Muscle of leg (tissue), 11 donors: ENCODE measurements around the gene OSBPL6. TPM values are rescaled to one million over a fixed set of nuclear protein-coding genes. Genes with fewer than 3 reads are reported as not detected.

Experiments
- DNase-seq: peaks from one replicate; pipeline ENCODE4 v3.0.0; 2013
- H3K27ac ChIP-seq: one replicate; pipeline ENCODE4 v1.5.1; 2013; ENCODE audit warnings: mild to moderate bottlenecking, low read length, control low read depth
- H3K27me3 ChIP-seq: one replicate; pipeline ENCODE4 v1.6.1; 2013; ENCODE audit warnings: low read length; ENCODE audit not compliant: control insufficient read depth, insufficient read depth
- H3K36me3 ChIP-seq: one replicate; pipeline ENCODE4 v1.6.1; 2013; ENCODE audit warnings: low read length; ENCODE audit not compliant: control insufficient read depth, insufficient read depth
- H3K4me1 ChIP-seq: one replicate; pipeline ENCODE4 v1.6.1; 2013; ENCODE audit warnings: low read length; ENCODE audit not compliant: control insufficient read depth, insufficient read depth
- H3K4me3 ChIP-seq: one replicate; pipeline ENCODE4 v1.5.1; 2013; ENCODE audit warnings: low read length, control low read depth
- H3K9me3 ChIP-seq: replicated peaks from 2 replicates; pipeline ENCODE4 v1.6.1; 2013; ENCODE audit warnings: low read depth, low read length; ENCODE audit not compliant: control insufficient read depth
- WGBS: methylation state at CpG from one replicate; pipeline ENCODE4 v1.1.5; 2013; ENCODE audit warnings: missing lambda C conversion rate; ENCODE audit not compliant: insufficient coverage; 5-methylcytosine and 5-hydroxymethylcytosine counted together
- polyA plus RNA-seq, 8 donors: library from polyadenylated mRNA; unstranded; fragments of 120-200 nt; gene quantifications; one replicate each; pipeline versions ENCODE4 v1.2.1 to v1.2.3, GENCODE V29; 2013; ENCODE audit warnings: inconsistent platforms in 1 of 8, low replicate concordance in 1 of 8; ENCODE audit not compliant: insufficient read length in 8 of 8, insufficient read depth in 1 of 8
- total RNA-seq: library from RNA; stranded (reverse); fragments of 120-200 nt; gene quantifications from one replicate; pipeline ENCODE4 v1.2.4, GENCODE V29; 2013

OSBPL6 gene
- total and polyA plus RNA-seq, 9 donors, result 3.3 to 9.5 (median 5.4) TPM

DNA sequence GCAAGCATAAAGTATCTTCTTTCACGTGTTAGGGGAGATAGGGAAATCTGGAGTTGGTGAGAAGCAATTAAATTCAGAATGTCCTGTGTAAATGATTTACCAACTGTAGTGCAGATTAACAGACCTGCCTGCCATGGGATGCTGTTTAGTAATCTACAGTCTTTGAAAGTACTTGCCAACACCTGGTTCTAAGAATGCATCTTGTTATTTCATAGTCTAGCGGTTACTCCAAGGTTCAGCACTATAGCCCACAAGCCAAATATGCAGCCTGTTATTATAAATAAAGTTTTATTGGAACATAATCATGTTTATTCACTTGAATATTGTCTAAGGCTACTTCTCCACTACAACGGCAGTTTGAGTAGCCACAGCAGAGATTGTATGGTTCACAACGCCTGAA lies 100.8 kb downstream of the OSBPL6 start:
- no CpG with 5 or more reads among the region's 4 CpGs for WGBS
- H3K4me3 ChIP-seq, result no peak overlapping the region
- DNase-seq, result no peak
- H3K9me3 ChIP-seq, result no peaks in the 10 kb centered on the region
- H3K36me3 ChIP-seq, result no peaks in the 10 kb centered on the region
- no peaks in the 10 kb centered on the region for H3K27me3 ChIP-seq
- no peaks in the 10 kb centered on the region for H3K4me1 ChIP-seq
- H3K27ac ChIP-seq, result no peak overlapping the region

DNA sequence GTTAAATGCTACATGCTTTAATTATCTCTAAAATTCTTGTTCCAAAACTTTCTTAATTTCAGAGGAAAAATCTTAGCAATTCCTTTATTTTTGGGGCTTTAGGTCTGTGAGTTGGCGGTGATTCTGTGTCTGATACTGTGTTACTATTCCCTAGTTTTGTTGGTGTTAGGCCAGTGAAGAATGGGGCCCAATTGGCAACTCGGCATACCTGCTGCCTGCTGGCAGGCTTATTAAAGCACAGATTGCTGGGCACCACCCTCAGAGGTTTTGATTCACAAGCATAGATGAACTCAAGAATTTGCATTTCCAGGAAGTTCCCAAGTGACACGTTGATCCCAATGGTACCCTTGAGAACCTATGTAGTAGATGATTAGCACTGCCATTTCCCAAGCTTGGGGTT lies 101.6 kb downstream of the OSBPL6 start:
- H3K27ac ChIP-seq, result no peak overlapping the region
- WGBS, result 89% methylated on average over 2 of the region's 3 CpGs
- H3K9me3 ChIP-seq, result no peaks in the 10 kb centered on the region
- no peak overlapping the region for H3K4me3 ChIP-seq
- H3K27me3 ChIP-seq, result no peaks in the 10 kb centered on the region
- H3K36me3 ChIP-seq, result no peaks in the 10 kb centered on the region
- DNase-seq, result no peak
- H3K4me1 ChIP-seq, result no peaks in the 10 kb centered on the region

DNA sequence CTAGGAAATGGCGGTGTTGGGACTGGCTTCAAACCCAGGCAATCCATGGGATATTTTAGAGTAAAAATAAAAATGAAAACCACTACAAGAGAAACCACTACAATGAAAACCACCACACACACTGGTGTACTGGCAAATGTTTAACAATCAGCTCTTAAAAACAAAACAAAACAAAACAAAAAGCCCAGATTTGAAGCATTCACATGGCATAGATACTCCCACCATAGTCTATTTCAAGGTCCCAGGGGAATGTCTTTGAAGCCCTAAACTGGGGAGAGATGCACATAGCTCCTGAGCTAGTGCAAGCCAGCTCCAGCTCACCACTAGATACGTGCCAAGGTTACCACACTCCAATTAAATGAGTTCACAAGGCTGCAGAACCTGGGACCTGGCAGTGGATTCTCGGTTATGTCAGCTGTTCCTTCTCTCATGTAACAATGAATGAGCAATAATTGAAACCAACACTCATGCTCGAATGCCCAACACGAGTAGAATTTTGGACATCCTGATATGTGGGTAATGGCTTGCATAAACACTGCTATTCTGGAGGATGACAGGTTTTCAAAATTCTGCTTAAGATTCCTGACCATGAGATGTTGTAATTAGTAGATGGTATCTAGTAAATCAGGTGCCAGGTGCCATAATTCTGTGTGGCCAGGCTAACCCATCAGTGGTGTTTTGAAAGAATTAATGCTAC lies 102.2 kb downstream of the OSBPL6 start:
- DNase-seq, result no peak
- no peaks in the 10 kb centered on the region for H3K9me3 ChIP-seq
- no peaks in the 10 kb centered on the region for H3K4me1 ChIP-seq
- no peaks in the 10 kb centered on the region for H3K36me3 ChIP-seq
- no peak overlapping the region for H3K27ac ChIP-seq
- no peaks in the 10 kb centered on the region for H3K27me3 ChIP-seq
- WGBS, result 100% methylated on average over 1 of the region's 5 CpGs
- no peak overlapping the region for H3K4me3 ChIP-seq

- no peaks in the 10 kb centered on the region for H3K4me1 ChIP-seq
- H3K27ac ChIP-seq, result no peak overlapping the region
- no peak for DNase-seq
- H3K9me3 ChIP-seq, result no peaks in the 10 kb centered on the region
- H3K27me3 ChIP-seq, result no peaks in the 10 kb centered on the region
- H3K4me3 ChIP-seq, result no peak overlapping the region
- no CpG with 5 or more reads among the region's 1 CpG for WGBS
- H3K36me3 ChIP-seq, result no peaks in the 10 kb centered on the region
These were observed 102.7 kb downstream of the OSBPL6 start for GRCh38 chr2:178297091-178297411.

- H3K27ac ChIP-seq, result no peak overlapping the region
- no peaks in the 10 kb centered on the region for H3K27me3 ChIP-seq
- H3K4me3 ChIP-seq, result no peak overlapping the region
- DNase-seq, result no peak
- no peaks in the 10 kb centered on the region for H3K36me3 ChIP-seq
- no peaks in the 10 kb centered on the region for H3K9me3 ChIP-seq
- H3K4me1 ChIP-seq, result no peaks in the 10 kb centered on the region
These were observed 104.5 kb downstream of the OSBPL6 start for GRCh38 chr2:178298785-178299212.

- Histone ChIP-seq H3K4me3 (no peak overlapping the region), H3K36me3 (no peaks in the 10 kb centered on the region), H3K27ac (no peak overlapping the region), H3K9me3 (no peaks in the 10 kb centered on the region), H3K27me3 (no peaks in the 10 kb centered on the region), H3K4me1 (no peaks in the 10 kb centered on the region)
- DNase-seq, result no peak
- WGBS, result no CpG with 5 or more reads among the region's 3 CpGs
These were observed 107.4 kb downstream of the OSBPL6 start for GRCh38 chr2:178301649-178302238.

GRCh38 chr2:178304333-178304732 lies 110.0 kb downstream of the OSBPL6 start:
- no peak overlapping the region for H3K4me3 ChIP-seq
- 100% methylated on average over 1 of the region's 3 CpGs for WGBS
- no peaks in the 10 kb centered on the region for H3K4me1 ChIP-seq
- H3K27me3 ChIP-seq, result no peaks in the 10 kb centered on the region
- DNase-seq, result no peak
- H3K27ac ChIP-seq, result no peak overlapping the region
- H3K36me3 ChIP-seq, result no peaks in the 10 kb centered on the region
- H3K9me3 ChIP-seq, result no peaks in the 10 kb centered on the region

DNA sequence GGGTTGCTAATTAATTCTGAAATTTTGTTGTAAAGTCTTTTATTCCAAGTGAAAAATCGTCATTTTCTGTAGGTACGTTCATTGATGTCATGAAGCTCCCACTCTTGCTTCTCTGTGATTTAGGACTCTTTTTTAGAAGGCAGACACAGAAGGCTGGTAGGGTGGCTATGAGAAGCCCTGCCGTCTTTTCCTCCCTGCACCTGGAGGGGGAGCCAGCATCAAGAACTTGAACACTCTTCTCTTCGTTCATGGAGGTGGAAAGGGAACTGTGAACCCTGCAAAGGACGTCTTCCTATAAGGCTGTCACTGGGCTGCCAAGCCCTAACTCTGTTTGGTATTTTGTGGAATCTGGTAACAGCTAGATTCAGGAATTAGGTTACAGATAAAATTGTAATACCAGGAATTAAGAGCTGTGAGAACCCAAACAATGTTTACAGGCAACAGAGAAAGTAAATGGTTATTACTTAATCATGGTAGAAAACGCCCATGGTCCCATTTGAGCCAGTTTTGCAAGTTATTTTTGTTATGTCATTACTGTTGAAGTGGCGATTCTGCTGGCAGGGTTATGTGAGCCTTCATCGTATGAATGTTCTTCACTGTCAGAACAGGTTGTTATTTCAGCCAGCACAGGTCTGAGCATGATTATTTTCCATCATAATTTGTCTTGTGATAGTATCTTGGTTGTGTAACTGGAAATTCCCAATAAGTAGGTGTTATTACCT lies 112.2 kb downstream of the OSBPL6 start:
- DNase-seq, result peak; percentile 33
- 52% methylated on average over 3 of the region's 8 CpGs for WGBS
- Histone ChIP-seq H3K27me3 (no peaks in the 10 kb centered on the region), H3K9me3 (no peaks in the 10 kb centered on the region), H3K36me3 (no peaks in the 10 kb centered on the region), H3K27ac (no peak overlapping the region), H3K4me3 (no peak overlapping the region), H3K4me1 (no peaks in the 10 kb centered on the region)

DNA sequence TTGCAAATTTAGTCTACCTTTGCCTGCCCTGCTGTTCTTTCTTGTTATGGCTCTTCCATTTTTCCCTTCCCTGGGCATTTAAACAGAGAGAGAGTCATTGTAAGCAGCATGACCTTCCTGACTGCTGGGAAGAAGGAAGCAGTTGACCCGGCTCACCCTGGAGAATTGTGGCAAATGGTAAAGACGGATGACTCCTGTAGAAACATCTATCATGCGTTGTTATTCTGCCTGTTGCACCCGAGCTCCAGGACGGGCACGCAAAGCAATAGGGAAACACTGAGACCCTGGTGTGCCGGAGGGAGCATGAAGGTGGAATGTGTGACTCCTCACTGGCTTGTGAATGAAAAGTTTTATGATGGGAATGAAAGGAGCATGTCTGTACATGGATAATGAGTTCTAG lies 113.3 kb downstream of the OSBPL6 start:
- no peak overlapping the region for H3K4me3 ChIP-seq
- no peaks in the 10 kb centered on the region for H3K27me3 ChIP-seq
- H3K4me1 ChIP-seq, result no peaks in the 10 kb centered on the region
- WGBS, result 70% methylated on average over 7 of the region's 7 CpGs
- no peaks in the 10 kb centered on the region for H3K36me3 ChIP-seq
- no peaks in the 10 kb centered on the region for H3K9me3 ChIP-seq
- no peak for DNase-seq
- H3K27ac ChIP-seq, result no peak overlapping the region

DNA sequence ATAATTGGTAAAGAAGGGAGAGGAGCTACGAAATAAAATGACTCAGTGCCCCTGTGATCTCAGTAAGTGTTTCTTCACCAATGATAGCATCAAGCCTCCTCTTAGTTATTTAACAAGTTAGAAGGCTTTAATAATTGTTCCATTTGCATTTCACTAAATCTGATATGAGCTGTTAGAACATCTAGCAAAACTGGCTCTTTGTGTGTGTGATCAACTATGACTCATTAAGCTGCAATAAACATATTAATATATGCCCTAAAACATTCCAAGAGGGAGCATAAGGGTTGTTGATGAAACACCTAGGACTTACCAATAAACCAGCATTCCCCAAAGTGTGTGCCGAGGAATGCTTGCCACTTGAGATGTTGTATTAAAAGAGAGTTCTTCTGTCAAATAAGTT lies 115.2 kb downstream of the OSBPL6 start:
- Histone ChIP-seq H3K36me3 (no peaks in the 10 kb centered on the region), H3K27me3 (no peaks in the 10 kb centered on the region), H3K27ac (no peak overlapping the region), H3K4me1 (no peaks in the 10 kb centered on the region), H3K4me3 (no peak overlapping the region), H3K9me3 (no peaks in the 10 kb centered on the region)
- DNase-seq, result no peak
- no CpG with 5 or more reads among the region's 2 CpGs for whole genome bisulfite sequencing
